ENCODE results near the gene ALDH1A3.

GRCh38 chr15:100863075-100863795 lies 16.4 kb upstream of the ALDH1A3 start:
- TF ChIP-seq TEAD2 (CRISPR knock-in tag; IDR thresholded peaks at IDR 0.05) (no peak), ZNF207 (IDR thresholded peaks at IDR 0.05; ENCODE audit: borderline replicate concordance) (no peak), ATF1 (CRISPR knock-in tag; IDR thresholded peaks at IDR 0.05) (no peak), NR2F1 (CRISPR knock-in tag; IDR thresholded peaks at IDR 0.05) (no peak), SMC3 (IDR thresholded peaks at IDR 0.05; ENCODE audit: low read length) (no peak), ZNF501 (CRISPR knock-in tag; IDR thresholded peaks at IDR 0.05) (no peak), ZHX2 (IDR thresholded peaks at IDR 0.05; ENCODE audit: low read depth) (no peak), ZHX2 (CRISPR knock-in tag; IDR thresholded peaks at IDR 0.05; ENCODE audit: borderline replicate concordance) (no peak)
